ENCODE data around the gene POLR1G.
"Not testable (repeated sequence)": the region's sequence is repeated elsewhere in the genome, so short reads cannot be mapped to it uniquely, and the experiment has no call there.

POLR1G gene

DNA sequence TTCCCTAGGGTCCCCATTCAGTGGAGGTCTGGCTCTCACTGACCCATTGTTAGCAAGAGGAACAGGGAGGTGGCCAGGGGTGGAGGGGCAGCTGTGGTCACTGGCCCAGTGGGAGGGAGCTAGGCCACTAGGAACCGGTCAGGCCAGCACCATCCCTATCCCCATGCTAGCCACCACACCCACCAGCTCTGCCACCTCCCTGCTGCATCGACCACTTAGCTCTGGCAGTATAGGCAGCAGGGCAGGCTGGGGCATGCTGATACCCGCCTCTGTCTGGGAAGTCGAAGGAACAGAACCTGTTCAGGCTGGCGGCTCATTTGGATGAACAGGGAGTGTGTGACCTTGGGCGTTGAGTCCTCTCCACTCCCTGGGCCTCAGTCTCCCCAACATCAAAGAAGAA lies 6.3 kb upstream of the POLR1G start:
- no peak for DNase-seq

DNA sequence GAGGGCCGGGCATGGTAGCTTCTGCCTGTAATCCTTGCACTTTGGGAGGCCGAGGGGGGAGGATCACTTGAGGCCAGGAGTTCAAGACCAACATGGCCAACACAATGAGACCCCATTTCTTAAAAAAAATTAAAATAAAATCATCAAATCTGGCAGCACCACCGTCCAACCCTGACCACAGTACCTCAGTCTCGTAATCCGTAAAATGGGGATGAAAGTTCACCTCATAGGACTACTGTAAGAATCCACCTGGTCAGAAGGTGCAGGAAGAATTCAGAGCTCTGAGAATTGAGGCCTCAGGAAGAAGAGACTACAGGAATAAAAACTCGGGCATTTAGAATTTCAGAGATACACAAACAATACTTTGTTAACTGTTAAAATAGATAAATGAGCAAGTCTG lies 4.6 kb upstream of the POLR1G start:
- no peak for DNase-seq

DNA sequence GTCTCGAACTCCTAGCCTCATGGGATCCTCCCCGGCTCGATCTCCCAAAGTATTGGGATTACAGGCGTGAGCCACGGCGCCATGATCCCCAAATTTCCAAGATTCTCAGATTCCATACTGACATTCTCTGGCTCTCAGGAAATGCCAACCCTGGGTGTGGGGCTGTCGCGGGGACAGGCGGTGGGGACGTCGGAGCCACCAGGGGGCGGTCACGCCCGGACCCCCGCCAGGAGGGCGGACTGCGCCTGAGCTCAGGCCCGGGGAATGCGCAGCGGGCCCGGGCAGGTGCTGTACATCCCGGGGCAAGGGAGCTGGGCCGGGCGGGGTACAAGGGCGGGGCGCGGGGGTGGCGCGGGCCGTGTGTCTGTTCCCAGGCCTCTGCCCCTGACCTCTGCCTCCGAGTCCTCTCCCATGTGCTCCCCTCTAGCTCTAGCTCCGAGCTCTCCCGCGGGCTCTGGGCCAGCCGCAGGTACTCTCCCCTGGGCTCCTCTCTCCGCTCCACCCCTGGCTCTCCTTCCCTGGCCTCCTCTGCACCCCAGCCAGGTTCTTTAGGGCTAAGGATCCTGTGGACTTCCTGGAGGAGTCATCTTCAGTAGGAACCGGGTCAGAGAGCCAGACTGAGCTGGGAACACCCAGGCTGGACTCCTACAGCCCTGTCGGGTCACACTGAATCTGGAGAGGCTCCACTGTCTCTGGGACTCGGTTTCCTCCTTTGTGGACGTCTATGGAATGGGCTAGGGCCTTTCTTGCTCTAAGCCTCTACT lies 4.0 kb upstream of the POLR1G start:
- DNase-seq: no peak

DNA sequence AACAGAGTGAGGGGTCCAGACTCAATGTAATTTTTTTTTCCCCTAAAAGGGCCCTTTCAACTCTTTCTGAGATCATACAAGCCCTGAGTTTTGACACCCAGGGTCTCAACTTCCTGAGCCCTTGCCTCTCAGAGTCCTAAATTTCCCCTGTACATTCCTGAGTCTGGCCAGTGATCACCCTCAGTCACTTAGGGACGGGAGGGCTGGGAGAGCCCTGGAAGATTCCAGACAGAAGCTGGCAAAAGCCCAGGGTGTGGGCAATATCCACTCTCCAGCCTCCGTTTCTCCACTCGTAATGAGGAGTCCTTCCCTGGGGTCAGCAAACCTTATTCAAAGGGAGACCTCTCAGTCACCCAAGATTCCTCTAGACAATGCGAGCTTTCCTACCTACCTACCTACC lies 3.2 kb upstream of the POLR1G start:
- no peak for DNase-seq

DNA sequence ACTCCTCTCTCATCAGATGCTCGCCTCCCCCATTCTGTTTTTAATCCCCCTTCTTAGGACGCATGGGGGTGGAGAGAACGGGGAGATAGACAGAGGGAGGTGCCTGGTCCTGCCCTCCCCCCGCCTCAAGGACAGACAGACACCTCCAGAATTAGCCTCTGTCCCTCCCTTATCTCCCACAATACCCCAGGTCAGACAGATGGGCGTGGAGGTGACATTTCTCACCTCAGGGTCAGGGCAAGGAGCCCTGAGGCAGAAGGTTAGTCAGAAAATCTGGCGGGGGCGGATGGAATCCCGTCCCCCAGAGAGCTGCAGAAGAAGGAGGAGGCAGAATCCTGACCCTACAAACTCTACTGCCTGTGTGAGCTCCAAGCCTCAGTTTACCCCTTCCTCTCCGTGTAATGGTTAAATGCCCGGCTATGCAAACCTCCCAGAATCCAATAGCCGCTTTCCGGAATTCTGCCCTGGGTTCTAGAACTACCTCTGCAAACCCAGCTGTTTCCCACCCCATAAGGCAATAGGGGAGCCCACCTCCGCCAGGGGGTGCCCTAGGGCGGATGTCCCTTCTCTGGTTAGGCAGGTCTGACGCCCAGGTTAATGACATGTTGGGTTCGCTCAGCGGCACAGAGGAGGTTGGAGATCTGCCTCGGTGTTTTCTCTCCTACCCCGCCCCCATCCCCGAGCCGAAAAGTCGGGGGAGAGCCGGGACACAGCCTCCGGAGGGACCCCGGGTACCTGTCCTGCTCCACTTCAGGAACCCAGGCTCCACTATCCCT lies 2.5 kb upstream of the POLR1G start:
- peak; percentile 51 to 67 for DNase-seq

DNA sequence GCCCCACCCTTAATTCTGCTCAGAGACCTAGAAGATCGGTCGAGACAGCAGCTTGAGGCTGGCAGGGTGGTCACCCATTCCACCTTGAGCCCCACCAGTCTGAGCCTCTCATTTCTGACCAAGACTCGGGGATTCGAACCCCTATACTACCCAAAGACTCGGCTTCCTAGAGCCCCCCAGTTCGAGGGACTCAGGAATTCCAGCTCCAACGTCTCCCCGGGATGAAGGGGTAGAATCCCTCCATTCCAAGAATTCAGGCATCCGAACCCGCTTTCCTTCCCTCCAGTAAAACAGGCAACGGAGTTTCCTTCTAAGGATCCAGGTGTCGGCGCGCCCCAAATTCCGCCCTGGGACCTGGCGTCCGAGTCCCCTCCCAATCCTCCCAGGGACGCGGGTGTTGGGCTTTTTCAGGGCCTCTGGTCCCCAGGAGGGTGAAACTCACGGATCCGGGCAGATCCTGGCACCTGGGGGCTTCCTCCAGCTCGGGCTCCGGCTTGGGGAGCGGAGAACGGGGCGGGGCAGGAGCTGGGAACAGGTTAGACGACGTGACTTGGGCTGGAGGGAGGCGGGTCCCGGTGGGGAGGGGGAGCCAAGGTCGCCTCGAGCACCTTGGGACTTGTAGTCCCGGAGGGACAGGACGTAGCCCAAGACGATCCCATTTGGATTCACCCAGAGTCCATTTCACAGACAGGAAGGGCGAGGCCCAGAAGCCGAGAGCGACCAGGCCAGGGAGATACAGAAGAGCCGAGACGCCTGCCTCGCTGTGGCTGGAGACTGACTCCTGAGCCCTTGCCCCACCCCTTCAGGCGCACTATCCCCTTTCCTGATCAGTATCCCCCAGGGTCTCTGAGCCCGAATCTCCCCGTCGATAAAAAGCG lies 1.6 kb upstream of the POLR1G start, which contains the start of gene PPP1R13L:
Gene PPP1R13L, minus strand, starts transcription at position 513 of the 878 bp plus-strand sequence. CDS start 6,751 bp downstream, outside the sequence.
- DNase-seq: peak; percentile 69 to 81

DNA sequence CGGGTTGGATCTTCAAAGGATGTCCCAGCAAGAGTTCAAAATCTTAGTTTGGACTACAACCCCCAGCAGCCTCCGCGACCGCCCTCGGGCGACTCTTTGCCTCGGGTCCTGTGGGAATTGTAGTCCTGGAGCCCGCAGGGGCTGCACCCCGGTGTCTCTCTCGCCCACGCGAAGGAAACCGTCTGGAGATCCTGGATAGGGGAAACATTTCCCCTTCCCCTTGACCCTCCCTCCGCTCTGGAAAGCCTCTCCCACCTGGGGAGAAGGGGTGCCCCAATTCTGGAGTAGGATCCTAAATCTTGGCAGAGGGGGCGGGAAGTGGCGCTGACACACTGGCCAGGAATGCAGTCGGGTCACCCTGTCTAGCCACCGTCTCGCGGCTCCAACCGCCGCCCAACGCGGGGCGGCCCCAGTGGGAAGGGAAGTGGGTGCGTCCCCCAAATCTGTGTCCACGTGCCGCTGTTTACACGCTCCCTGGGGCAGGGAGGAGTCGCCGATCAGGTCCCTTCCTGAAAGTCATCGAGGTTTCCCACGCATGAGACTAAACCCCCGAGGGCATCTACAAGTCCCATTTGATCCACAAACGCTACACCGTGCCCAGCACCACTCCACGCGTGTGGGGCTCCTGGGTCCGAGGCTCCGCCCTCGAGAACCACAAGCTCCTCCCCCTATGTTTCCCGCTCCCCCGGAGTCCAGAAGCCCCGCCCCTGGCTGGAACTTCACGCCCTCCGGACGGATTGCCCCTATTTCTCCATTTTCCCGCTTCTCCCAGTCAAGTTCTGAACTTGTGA lies 814 bp upstream of the POLR1G start:
- DNase-seq: peak; percentile 86 to 92

DNA sequence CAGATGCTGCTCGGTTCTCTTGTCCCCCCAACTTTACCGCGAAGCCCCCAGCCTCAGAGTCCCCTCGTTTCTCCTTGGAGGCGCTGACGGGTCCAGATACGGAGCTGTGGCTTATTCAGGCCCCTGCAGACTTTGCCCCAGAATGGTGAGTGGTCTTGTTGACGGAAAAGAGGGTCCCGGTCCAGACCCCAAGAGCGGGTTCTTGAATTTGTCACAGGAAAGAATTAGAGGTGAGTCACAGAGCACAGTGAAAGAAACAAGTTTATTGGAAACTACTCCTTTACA lies 589 bp downstream of the POLR1G start:
- no peak for DNase-seq

DNA sequence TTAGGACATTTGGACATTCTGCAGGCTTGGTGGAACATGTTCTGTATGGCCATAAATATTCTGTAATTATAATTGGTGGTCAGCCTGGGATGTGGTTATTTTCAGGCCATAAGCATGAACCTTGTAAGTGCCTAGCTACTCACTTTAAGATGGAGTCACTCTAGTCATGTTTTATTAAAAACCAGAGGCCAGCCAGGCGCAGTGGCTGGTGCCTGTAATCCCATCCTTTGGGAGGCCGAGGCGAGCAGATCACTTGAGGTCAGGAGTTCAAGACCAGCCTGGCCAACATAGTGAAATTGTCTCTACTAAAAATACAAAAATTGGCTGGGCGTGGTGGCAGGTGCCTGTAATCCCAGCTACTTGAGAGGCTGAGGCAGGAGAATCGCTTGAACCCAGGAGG lies 1.1 kb downstream of the POLR1G start:
- DNase-seq: not testable (repeated sequence)

DNA sequence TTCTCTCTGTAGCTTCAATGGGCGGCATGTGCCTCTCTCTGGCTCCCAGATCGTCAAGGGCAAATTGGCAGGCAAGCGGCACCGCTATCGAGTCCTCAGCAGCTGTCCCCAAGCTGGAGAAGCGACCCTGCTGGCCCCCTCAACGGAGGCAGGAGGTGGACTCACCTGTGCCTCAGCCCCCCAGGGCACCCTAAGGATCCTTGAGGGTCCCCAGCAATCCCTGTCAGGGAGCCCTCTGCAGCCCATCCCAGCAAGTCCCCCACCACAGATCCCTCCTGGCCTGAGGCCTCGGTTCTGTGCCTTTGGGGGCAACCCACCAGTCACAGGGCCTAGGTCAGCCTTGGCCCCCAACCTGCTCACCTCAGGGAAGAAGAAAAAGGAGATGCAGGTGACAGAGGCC lies 1.7 kb downstream of the POLR1G start:
- no peak for DNase-seq

DNA sequence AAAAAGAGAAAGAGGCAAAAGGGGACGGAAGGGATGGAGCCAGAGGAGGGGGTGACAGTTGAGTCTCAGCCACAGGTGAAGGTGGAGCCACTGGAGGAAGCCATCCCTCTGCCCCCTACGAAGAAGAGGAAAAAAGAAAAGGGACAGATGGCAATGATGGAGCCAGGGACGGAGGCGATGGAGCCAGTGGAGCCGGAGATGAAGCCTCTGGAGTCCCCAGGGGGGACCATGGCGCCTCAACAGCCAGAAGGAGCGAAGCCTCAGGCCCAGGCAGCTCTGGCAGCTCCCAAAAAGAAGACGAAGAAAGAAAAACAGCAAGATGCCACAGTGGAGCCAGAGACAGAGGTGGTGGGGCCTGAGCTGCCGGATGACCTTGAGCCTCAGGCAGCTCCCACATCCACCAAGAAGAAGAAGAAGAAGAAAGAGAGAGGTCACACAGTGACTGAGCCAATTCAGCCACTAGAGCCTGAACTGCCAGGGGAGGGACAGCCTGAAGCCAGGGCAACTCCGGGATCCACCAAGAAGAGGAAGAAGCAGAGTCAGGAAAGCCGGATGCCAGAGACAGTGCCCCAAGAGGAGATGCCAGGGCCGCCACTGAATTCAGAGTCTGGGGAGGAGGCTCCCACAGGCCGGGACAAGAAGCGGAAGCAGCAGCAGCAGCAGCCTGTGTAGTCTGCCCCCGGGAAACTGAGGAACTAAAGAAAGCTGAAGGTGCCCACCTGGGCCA lies 2.5 kb downstream of the POLR1G start:
- no peak for DNase-seq

DNA sequence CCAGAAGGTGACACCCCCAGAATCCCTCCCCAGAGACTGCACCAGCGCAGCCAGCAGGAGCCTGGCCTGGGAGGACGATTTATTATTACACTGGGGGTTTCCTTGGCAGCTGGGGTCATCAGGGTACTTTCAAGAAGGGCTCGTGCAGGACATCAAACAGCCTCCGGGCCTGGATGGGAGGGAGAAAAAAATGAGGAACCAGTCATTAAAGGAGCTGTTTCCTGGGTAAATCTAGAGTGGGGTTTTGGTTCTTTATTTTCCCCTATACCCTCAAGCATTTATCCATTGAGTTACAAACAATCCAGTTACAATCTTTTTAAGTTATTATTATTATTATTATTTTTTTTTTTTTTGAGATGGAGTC lies 3.1 kb downstream of the POLR1G start:
- no peak for DNase-seq

DNA sequence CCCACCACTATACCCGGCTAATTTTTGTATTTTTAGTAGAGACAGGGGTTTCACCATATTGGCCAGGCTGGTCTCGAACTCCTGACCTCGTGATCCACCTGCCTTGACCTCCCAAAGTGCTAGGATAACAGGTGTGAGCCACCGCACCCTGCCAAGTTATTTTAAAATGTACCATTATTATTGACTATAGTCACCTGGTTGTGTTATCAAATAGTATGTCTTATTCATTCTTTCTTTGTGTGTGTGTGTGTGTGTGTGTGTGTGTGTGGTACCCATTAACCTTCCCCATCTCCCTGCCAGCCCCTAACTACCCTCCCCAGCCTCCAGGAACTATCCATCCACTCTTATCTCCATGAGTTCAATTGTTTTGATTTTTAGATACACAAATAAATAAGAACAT lies 3.9 kb downstream of the POLR1G start:
- DNase-seq: not testable (repeated sequence)

DNA sequence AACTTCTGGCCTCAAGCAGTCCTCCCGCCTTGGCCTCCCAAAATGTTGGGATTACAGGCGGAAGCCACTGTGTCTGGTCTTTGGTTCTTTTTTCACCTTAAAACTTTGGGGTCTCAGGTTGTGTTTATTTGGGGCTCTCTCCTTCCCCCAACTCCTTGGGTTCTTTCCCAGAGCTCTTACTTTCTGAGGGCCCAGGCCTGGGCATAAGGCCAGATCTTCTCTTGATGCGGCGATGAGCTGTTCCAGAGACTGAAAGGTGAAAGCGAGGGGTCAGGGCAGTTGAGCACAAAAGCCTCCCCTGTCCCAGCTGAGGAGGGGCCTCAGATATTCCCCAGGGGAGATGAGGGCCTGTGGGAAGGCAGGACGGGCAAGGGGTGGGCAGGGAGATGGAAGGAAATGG lies 7.1 kb downstream of the POLR1G start:
- DNase-seq: no peak

DNA sequence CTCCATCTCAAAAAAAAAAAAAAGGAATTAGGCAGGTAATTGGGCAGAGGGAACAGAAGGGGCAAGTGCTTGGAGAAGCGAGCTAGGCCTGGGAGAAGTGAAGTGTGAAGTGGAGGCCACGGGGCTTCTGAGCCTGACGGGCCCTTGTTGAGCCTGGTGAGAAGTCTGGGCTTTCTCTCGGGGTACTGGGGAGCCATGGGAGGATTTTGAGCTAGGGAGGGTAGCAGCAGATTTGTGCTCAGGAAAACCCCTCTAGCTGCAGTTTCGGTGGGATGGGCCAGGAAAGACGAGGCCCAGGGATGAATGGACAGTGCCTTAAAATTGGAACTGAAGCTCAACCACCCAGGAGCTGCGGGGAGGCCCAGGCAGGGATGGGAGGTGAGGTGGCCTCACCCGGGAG lies 8.0 kb downstream of the POLR1G start:
- DNase-seq: no peak

DNA sequence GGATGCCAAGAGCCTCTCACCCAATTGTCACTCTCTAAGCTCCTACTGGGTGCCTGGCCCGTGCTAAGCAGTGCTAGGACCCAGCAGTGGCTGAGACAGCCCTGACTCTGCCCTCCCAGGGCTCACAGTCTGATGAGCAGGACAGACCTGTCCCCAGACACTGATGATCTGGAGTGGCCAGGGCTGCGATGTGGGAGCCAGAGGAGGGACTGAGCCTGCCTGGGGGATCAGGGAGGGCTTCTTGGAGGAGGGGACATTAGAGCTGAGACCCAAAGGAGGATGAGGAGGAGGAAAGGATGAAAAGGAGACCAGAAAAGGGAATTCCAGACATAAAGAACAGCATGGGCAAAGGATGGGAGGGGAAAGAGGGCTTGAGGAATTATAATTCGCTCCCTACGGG lies 10.7 kb downstream of the POLR1G start:
- no peak for DNase-seq

DNA sequence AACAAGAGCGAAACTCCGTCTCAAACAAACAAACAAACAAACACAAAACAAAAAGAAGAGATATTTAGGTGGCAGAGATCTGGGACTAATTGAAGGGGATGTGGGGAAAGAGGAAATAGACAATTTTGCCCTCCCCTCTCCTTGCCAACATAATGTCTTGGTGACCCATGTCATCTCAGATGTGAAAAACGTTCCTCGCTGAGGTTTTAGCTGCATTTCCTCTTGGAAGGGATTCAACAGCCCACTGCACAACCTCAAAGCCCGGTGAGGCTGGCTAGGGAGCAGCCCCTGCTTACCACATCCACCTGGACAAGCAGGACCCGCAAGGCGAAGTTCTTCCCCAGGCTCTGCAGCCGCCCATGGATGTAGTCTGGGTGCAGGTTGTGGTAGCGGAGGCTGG lies 12.4 kb downstream of the POLR1G start:
- no peak for DNase-seq

DNA sequence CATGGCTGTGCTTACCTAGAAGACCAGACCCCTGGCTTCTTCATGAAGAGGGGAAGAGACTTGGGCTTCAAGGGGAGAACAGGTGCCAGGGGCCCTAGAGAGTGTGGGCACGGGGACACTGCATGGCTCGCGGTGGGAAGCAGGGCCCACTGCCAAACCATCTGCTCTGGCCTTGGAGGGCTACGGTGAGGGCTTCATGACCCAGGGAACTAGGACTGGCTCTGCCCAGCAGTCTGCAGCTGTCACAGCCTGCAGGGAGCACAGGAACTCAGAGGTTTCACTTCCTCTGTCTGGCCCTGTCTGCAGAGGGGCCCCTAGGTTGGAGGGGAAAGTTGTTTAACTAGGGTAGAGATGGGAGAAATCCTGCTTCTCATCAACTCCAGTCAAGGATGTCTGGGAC lies 13.0 kb downstream of the POLR1G start:
- no peak for DNase-seq

DNA sequence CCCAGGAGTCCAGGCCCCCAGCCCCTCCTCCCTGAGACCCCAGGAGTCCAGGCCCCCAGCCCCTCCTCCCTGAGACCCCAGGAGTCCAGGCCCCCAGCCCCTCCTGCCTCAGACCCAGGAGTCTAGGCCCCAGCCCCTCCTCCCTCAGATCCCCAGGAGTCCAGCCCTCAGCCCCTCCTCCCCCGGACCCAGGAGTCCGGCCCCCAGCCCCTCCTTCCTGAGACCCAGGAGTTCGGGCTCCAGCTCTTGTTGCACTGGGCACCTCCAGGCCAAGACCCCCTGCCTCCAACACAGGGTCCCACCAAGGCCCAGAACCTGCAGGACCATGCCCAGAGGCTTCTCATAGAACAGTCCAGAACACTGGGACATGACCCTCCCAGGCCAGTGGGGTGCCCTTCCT lies 13.5 kb downstream of the POLR1G start:
- DNase-seq: no peak

DNA sequence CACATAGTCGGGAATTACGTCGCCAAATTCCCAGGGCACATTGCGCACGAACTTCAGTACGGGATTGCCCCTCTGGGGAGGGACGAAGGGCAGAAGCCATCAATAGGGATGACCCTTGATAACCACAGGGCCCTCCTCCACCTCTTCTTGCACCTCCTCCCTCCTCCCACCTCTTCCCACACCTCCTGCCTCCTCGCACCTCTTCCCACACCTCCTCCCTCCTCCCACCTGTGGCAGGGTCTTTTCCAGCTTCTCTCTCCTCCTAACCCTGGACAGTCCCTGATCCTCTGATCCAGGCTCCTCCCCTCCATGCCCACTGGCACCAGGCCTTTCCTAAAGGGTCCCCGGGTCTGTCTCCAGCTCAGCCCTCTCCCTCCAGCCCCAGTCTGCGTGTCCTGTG lies 13.9 kb downstream of the POLR1G start:
- DNase-seq: no peak

DNA sequence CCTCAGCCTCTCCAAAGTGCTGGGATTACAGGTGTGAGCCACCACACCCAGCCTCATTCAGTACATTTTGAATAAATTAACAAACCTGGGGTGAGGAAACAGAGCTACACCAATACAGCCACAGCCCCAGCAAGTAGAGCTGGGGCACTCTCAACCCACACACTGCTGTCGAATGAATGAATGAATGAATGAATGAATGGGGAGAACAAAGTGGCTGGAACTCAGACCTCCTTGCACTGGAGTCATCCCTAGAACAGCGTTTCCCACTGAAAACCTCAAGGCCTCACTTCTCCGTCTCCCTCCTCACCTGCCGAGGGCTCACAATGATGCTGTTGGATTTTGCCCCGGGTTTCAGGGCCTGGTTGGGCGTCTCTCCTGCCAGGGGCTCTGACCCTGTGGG lies 14.4 kb downstream of the POLR1G start:
- DNase-seq: no peak

DNA sequence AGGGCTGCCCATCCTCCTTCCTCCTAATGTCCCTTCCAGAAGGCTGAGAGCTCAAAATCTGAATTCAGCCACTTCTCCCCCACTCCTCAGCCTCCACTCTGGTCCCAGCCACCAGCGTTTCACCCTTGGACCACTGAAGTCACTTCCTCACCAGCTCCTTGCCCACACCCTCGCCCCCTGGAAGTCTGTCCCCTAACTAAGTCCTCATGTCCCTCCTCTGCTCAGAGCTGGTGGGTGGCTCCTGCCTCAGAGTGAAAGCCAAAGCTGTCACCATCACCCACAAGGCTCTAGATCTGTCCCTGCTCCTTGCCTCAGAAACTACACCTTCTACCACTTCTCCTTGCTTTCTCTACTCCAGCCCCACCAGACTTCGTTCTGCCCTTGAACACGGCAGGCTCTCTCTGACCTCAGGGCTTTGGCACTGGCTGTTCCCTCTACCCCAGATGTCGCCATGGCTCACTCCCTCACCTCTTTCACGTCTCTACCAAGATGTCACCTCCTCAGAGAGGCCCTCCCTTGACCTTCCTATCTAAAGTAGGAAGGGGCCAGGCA lies 15.6 kb downstream of the POLR1G start:
- DNase-seq: no peak
